ENCODE measurements around the gene C10orf71. TPM values are rescaled to one million over a fixed set of nuclear protein-coding genes. Genes with fewer than 3 reads are reported as not detected.

The C10orf71 gene
- total RNA-seq, 1 experiment from 2014 or later: not detected

DNA sequence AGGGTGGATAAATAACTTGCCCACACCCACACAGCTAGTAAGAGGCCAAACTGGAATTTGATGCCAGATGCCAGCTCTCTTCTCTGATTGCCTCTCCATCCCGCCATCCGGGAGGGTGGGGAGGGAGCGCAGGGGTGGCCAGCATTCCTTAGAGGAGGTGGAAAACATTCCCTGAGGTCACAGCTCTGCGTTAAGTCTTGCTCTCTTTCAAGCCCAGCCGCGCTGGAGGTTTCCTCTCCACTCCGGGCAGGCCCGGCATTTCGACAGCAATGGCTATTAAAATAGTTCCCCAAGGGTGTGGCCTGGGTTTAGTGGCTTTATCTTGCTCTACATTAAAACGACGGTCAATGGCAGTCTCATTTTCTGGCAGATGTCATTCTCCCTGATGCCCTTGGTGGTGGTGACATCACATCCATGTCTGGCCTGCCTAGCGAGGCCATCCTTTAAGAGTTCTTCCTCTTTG lies 16.1 kb upstream of the C10orf71 start:
- intact Hi-C loops (cut with micrococcal nuclease): no loop called here
- no TSS peak for BruUV-seq (replicated peaks)
- RAD21 ChIA-PET (ENCODE audit: low non-redundant PET in 1 of 2, low total read pairs in 2 of 2, uncharacterized antibody in 2 of 2, unreplicated experiment in 2 of 2): no interaction called here

More for the DNA sequence above, 16.1 kb upstream of the C10orf71 start:
- DNase-seq (ENCODE audit: low read depth, low spot score) (no peak), ATAC-seq (no peak)
- TF ChIP-seq ZNF274 (IDR thresholded peaks at IDR 0.05; ENCODE audit: low read depth, low read length) (no peak), EZH2phosphoT487 (IDR thresholded peaks at IDR 0.05; ENCODE audit: borderline replicate concordance) (no peak), YY1 (IDR thresholded peaks at IDR 0.05; ENCODE audit: extremely low read depth, insufficient replicate concordance, low read depth, low read length) (no peak), ZFX (IDR thresholded peaks at IDR 0.05) (no peak), SRF (IDR thresholded peaks at IDR 0.05; ENCODE audit: low read depth) (no peak), CBX3 (IDR thresholded peaks at IDR 0.05; ENCODE audit: low read depth) (no peak), CEBPB (IDR thresholded peaks at IDR 0.05; ENCODE audit: low read depth) (no peak), SP1 (IDR thresholded peaks at IDR 0.05; ENCODE audit: low read depth) (no peak), JUND (IDR thresholded peaks at IDR 0.05) (no peak)
- TF ChIP-seq, protein P1, sequence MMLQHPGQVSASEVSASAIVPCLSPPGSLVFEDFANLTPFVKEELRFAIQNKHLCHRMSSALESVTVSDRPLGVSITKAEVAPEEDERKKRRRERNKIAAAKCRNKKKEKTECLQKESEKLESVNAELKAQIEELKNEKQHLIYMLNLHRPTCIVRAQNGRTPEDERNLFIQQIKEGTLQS (IDR thresholded peaks at IDR 0.05): no peak
- TF ChIP-seq, protein P2, sequence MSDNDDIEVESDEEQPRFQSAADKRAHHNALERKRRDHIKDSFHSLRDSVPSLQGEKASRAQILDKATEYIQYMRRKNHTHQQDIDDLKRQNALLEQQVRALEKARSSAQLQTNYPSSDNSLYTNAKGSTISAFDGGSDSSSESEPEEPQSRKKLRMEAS (IDR thresholded peaks at IDR 0.05): no peak
- TF ChIP-seq, protein P3, sequence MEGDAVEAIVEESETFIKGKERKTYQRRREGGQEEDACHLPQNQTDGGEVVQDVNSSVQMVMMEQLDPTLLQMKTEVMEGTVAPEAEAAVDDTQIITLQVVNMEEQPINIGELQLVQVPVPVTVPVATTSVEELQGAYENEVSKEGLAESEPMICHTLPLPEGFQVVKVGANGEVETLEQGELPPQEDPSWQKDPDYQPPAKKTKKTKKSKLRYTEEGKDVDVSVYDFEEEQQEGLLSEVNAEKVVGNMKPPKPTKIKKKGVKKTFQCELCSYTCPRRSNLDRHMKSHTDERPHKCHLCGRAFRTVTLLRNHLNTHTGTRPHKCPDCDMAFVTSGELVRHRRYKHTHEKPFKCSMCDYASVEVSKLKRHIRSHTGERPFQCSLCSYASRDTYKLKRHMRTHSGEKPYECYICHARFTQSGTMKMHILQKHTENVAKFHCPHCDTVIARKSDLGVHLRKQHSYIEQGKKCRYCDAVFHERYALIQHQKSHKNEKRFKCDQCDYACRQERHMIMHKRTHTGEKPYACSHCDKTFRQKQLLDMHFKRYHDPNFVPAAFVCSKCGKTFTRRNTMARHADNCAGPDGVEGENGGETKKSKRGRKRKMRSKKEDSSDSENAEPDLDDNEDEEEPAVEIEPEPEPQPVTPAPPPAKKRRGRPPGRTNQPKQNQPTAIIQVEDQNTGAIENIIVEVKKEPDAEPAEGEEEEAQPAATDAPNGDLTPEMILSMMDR (IDR thresholded peaks at IDR 0.05 in 2 of 3, conservative IDR thresholded peaks at IDR 0.05 in 1 of 3; ENCODE audit: borderline replicate concordance in 1 of 3, insufficient read depth in 1 of 3, low read depth in 2 of 3, low read length in 2 of 3): no peak
- ChIA-PET CTCF (no interaction called here), POLR2A (no interaction called here)
- H3K4me2 ChIP-seq (ENCODE audit: low read length): no peak overlapping the region
- H3K36me3 ChIP-seq (ENCODE audit: control insufficient read depth in 1 of 2, insufficient read depth in 2 of 2, low read length in 2 of 2): no peaks in the 10 kb centered on the region
- no peaks in the 10 kb centered on the region for H4K20me1 ChIP-seq (ENCODE audit: insufficient read depth)
- H2AFZ ChIP-seq (ENCODE audit: low read depth, low read length, poor library complexity, severe bottlenecking): no peak overlapping the region
- no peak overlapping the region for H3K4me3 ChIP-seq (replicated peaks in 1 of 2; ENCODE audit: low read depth in 1 of 2, low read length in 2 of 2)
- H3K27me3 ChIP-seq (ENCODE audit: insufficient read depth, low read length): peaks cover 22% of the 10 kb centered on the region; the same call in 1 of the 2 replicates
- H3K27ac ChIP-seq (ENCODE audit: low read depth, low read length): no peak overlapping the region
- H3K9ac ChIP-seq (ENCODE audit: low read length): no peak overlapping the region
- no peaks in the 10 kb centered on the region for H3K9me2 ChIP-seq (ENCODE audit: insufficient read depth)
- H3K9me3 ChIP-seq (ENCODE audit: control insufficient read depth in 1 of 2, insufficient read depth in 1 of 2, low read depth in 1 of 2, low read length in 2 of 2): no peaks in the 10 kb centered on the region
- H3K4me1 ChIP-seq (ENCODE audit: control insufficient read depth in 1 of 2, insufficient read depth in 2 of 2, low read length in 2 of 2): no peaks in the 10 kb centered on the region
- no peaks in the 10 kb centered on the region for H3K79me2 ChIP-seq (ENCODE audit: insufficient read depth, low read length)

Measured in HCT116 (cell line).